ENCODE measurements around the gene SVOPL. TPM values are rescaled to one million over a fixed set of nuclear protein-coding genes. Genes with fewer than 3 reads are reported as not detected.

The SVOPL gene
- total RNA-seq, 1 experiment from 2014 or later, result not detected

- Histone ChIP-seq H3K27ac (ENCODE audit: low read depth, low read length) (no peak overlapping the region), H3K79me2 (ENCODE audit: insufficient read depth, low read length) (no peaks in the 10 kb centered on the region), H3K9me3 (ENCODE audit: control insufficient read depth in 1 of 2, insufficient read depth in 1 of 2, low read depth in 1 of 2, low read length in 2 of 2) (no peaks in the 10 kb centered on the region), H2AFZ (ENCODE audit: low read depth, low read length, poor library complexity, severe bottlenecking) (no peak overlapping the region), H4K20me1 (ENCODE audit: insufficient read depth) (no peaks in the 10 kb centered on the region), H3K4me3 (replicated peaks in 1 of 2; ENCODE audit: low read depth in 1 of 2, low read length in 2 of 2) (no peak overlapping the region), H3K9ac (ENCODE audit: low read length) (no peak overlapping the region), H3K4me1 (ENCODE audit: control insufficient read depth in 1 of 2, insufficient read depth in 2 of 2, low read length in 2 of 2) (no peaks in the 10 kb centered on the region), H3K4me2 (ENCODE audit: low read length) (no peak overlapping the region), H3K27me3 (ENCODE audit: insufficient read depth, low read length) (no peaks in the 10 kb centered on the region), H3K36me3 (ENCODE audit: control insufficient read depth in 1 of 2, insufficient read depth in 2 of 2, low read length in 2 of 2) (no peaks in the 10 kb centered on the region), H3K9me2 (ENCODE audit: insufficient read depth) (no peaks in the 10 kb centered on the region)
- DNase-seq (ENCODE audit: low read depth, low spot score) (no peak), ATAC-seq (no peak)
- TF ChIP-seq EZH2 (IDR thresholded peaks at IDR 0.05) (no peak), POLR2A (IDR thresholded peaks at IDR 0.05; ENCODE audit: borderline replicate concordance, extremely low read depth, insufficient read depth, insufficient read length) (no peak), EGR1 (IDR thresholded peaks at IDR 0.05; ENCODE audit: low read depth) (no peak), TCF7L2 (IDR thresholded peaks at IDR 0.05; ENCODE audit: borderline replicate concordance, extremely low read depth, insufficient read depth, insufficient read length) (no peak), SIN3A (IDR thresholded peaks at IDR 0.05; ENCODE audit: low read depth) (no peak), YY1 (IDR thresholded peaks at IDR 0.05; ENCODE audit: extremely low read depth, insufficient replicate concordance, low read depth, low read length) (no peak), POLR2AphosphoS5 (IDR thresholded peaks at IDR 0.05; ENCODE audit: low read depth, low read length) (no peak), RAD21 (IDR thresholded peaks at IDR 0.05; ENCODE audit: low read depth) (no peak), SRF (IDR thresholded peaks at IDR 0.05; ENCODE audit: low read depth) (no peak), ELF1 (IDR thresholded peaks at IDR 0.05; ENCODE audit: borderline replicate concordance, low read depth) (no peak), FOSL1 (IDR thresholded peaks at IDR 0.05; ENCODE audit: low read depth) (no peak), CEBPB (IDR thresholded peaks at IDR 0.05; ENCODE audit: low read depth) (no peak), CBX3 (IDR thresholded peaks at IDR 0.05; ENCODE audit: low read depth) (no peak), JUND (IDR thresholded peaks at IDR 0.05) (no peak)
- TF ChIP-seq, protein P1, sequence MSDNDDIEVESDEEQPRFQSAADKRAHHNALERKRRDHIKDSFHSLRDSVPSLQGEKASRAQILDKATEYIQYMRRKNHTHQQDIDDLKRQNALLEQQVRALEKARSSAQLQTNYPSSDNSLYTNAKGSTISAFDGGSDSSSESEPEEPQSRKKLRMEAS (IDR thresholded peaks at IDR 0.05), result no peak
- TF ChIP-seq, protein P2, sequence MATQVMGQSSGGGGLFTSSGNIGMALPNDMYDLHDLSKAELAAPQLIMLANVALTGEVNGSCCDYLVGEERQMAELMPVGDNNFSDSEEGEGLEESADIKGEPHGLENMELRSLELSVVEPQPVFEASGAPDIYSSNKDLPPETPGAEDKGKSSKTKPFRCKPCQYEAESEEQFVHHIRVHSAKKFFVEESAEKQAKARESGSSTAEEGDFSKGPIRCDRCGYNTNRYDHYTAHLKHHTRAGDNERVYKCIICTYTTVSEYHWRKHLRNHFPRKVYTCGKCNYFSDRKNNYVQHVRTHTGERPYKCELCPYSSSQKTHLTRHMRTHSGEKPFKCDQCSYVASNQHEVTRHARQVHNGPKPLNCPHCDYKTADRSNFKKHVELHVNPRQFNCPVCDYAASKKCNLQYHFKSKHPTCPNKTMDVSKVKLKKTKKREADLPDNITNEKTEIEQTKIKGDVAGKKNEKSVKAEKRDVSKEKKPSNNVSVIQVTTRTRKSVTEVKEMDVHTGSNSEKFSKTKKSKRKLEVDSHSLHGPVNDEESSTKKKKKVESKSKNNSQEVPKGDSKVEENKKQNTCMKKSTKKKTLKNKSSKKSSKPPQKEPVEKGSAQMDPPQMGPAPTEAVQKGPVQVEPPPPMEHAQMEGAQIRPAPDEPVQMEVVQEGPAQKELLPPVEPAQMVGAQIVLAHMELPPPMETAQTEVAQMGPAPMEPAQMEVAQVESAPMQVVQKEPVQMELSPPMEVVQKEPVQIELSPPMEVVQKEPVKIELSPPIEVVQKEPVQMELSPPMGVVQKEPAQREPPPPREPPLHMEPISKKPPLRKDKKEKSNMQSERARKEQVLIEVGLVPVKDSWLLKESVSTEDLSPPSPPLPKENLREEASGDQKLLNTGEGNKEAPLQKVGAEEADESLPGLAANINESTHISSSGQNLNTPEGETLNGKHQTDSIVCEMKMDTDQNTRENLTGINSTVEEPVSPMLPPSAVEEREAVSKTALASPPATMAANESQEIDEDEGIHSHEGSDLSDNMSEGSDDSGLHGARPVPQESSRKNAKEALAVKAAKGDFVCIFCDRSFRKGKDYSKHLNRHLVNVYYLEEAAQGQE (IDR thresholded peaks at IDR 0.05; ENCODE audit: low read depth), result no peak
- TF ChIP-seq, protein P3, sequence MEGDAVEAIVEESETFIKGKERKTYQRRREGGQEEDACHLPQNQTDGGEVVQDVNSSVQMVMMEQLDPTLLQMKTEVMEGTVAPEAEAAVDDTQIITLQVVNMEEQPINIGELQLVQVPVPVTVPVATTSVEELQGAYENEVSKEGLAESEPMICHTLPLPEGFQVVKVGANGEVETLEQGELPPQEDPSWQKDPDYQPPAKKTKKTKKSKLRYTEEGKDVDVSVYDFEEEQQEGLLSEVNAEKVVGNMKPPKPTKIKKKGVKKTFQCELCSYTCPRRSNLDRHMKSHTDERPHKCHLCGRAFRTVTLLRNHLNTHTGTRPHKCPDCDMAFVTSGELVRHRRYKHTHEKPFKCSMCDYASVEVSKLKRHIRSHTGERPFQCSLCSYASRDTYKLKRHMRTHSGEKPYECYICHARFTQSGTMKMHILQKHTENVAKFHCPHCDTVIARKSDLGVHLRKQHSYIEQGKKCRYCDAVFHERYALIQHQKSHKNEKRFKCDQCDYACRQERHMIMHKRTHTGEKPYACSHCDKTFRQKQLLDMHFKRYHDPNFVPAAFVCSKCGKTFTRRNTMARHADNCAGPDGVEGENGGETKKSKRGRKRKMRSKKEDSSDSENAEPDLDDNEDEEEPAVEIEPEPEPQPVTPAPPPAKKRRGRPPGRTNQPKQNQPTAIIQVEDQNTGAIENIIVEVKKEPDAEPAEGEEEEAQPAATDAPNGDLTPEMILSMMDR (IDR thresholded peaks at IDR 0.05 in 2 of 3, conservative IDR thresholded peaks at IDR 0.05 in 1 of 3; ENCODE audit: borderline replicate concordance in 1 of 3, insufficient read depth in 1 of 3, low read depth in 2 of 3, low read length in 2 of 3), result no peak
- TF ChIP-seq, protein P4, sequence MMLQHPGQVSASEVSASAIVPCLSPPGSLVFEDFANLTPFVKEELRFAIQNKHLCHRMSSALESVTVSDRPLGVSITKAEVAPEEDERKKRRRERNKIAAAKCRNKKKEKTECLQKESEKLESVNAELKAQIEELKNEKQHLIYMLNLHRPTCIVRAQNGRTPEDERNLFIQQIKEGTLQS (IDR thresholded peaks at IDR 0.05), result no peak
- TF ChIP-seq, protein P5, sequence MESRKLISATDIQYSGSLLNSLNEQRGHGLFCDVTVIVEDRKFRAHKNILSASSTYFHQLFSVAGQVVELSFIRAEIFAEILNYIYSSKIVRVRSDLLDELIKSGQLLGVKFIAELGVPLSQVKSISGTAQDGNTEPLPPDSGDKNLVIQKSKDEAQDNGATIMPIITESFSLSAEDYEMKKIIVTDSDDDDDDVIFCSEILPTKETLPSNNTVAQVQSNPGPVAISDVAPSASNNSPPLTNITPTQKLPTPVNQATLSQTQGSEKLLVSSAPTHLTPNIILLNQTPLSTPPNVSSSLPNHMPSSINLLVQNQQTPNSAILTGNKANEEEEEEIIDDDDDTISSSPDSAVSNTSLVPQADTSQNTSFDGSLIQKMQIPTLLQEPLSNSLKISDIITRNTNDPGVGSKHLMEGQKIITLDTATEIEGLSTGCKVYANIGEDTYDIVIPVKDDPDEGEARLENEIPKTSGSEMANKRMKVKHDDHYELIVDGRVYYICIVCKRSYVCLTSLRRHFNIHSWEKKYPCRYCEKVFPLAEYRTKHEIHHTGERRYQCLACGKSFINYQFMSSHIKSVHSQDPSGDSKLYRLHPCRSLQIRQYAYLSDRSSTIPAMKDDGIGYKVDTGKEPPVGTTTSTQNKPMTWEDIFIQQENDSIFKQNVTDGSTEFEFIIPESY (IDR thresholded peaks at IDR 0.05; ENCODE audit: extremely low read depth, insufficient replicate concordance, low read length), result no peak
- BruUV-seq (replicated peaks), result no TSS peak
- intact Hi-C loops (cut with micrococcal nuclease), result no loop called here
- POLR2A ChIA-PET, result no interaction called here
- CTCF ChIA-PET, result no interaction called here
- RAD21 ChIA-PET (ENCODE audit: low non-redundant PET in 1 of 2, low total read pairs in 2 of 2, uncharacterized antibody in 2 of 2, unreplicated experiment in 2 of 2), result no interaction called here
These were observed 73.8 kb downstream of the SVOPL start for GRCh38 chr7:138627361-138627760.

Measured in HCT116 (cell line).